ENCODE data around the gene POLH. TPM values are rescaled to one million over a fixed set of nuclear protein-coding genes. Genes with fewer than 3 reads are reported as not detected.
"Not testable (repeated sequence)": the region's sequence is repeated elsewhere in the genome, so short reads cannot be mapped to it uniquely, and the experiment has no call there.

Gene POLH
- total RNA-seq, 1 donor from 2014 or later: 22.2 TPM

DNA sequence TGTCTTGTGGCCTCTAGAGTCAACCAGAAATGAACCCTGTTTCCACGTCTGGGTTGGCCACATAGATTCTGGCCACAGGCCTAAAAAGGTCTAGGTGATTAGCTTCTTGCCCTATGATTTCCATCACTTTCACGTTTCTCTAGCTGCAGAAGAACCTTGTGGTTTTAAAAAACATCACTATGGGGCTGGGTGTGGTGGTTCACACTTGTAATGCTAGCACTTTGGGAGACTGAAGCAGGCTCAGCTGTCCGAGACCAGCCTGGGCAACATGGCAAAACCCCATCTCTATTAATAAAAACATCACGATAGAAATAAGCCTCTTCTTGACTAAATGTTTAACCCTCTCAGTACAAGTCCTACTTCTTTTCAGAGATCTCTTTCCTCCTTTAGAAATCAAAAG lies 31.5 kb upstream of the POLH start:
- Mint-ChIP-seq H3K4me3 (no peak overlapping the region), H3K27me3 (ENCODE audit: low read depth) (no peaks in the 10 kb centered on the region), H3K4me1 (no peaks in the 10 kb centered on the region), H3K9me3 (no peaks in the 10 kb centered on the region), H3K27ac (ENCODE audit: unreplicated experiment) (no peak overlapping the region), H3K36me3 (ENCODE audit: low read depth) (peaks cover 16% of the 10 kb centered on the region)
- DNase-seq (ENCODE audit: low read depth, low spot score): no peak
- TF ChIP-seq, protein P1, sequence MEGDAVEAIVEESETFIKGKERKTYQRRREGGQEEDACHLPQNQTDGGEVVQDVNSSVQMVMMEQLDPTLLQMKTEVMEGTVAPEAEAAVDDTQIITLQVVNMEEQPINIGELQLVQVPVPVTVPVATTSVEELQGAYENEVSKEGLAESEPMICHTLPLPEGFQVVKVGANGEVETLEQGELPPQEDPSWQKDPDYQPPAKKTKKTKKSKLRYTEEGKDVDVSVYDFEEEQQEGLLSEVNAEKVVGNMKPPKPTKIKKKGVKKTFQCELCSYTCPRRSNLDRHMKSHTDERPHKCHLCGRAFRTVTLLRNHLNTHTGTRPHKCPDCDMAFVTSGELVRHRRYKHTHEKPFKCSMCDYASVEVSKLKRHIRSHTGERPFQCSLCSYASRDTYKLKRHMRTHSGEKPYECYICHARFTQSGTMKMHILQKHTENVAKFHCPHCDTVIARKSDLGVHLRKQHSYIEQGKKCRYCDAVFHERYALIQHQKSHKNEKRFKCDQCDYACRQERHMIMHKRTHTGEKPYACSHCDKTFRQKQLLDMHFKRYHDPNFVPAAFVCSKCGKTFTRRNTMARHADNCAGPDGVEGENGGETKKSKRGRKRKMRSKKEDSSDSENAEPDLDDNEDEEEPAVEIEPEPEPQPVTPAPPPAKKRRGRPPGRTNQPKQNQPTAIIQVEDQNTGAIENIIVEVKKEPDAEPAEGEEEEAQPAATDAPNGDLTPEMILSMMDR (conservative IDR thresholded peaks at IDR 0.05): no peak

DNA sequence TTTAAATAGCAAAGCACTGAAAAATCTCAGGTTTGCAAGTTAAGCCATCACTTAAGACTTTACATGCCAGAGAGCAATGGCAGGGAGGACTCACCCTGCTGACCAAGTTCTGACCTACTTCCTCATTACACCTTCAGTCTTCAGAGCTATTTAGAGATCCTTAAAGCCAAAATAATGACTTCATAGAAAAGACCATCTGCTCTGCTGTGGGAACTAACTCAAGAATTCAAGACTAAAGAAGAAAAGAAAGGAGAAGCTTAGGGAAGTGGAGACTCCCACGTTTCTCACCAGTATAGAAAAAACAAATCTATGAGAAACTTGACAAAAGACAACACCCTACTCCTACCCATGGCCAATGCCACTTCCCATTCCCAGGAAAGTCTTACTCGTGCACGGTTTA lies 28.8 kb upstream of the POLH start:
- TF ChIP-seq, protein P1 (conservative IDR thresholded peaks at IDR 0.05): no peak
- no peaks in the 10 kb centered on the region for H3K4me1 Mint-ChIP-seq
- H3K9me3 Mint-ChIP-seq: no peaks in the 10 kb centered on the region
- no peaks in the 10 kb centered on the region for H3K27me3 Mint-ChIP-seq (ENCODE audit: low read depth)
- peaks cover 11% of the 10 kb centered on the region for H3K36me3 Mint-ChIP-seq (ENCODE audit: low read depth)
- no peak overlapping the region for H3K4me3 Mint-ChIP-seq
- DNase-seq (ENCODE audit: low read depth, low spot score): no peak
- H3K27ac Mint-ChIP-seq (ENCODE audit: unreplicated experiment): no peak overlapping the region

DNA sequence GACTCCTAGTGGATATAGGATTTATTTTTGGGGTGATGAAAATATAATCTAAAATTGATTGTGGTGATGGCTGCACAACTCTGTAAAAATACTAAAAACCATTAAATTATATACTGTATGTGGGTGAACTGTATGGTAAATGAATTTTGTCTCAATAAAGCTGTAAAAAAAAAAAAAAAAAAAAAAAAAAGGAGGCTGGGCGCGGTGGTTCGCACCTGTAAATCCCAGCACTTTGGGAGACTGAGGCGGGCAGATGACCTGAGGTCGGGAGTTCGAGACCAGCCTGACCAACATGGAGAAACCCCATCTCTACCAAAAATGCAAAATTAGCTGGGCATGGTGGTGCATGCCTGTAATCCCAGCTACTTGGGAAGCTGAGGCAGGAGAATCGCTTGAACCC lies 18.4 kb upstream of the POLH start:
- H3K27ac Mint-ChIP-seq (ENCODE audit: unreplicated experiment); H3K9me3 Mint-ChIP-seq; H3K4me1 Mint-ChIP-seq; H3K4me3 Mint-ChIP-seq; H3K36me3 Mint-ChIP-seq (ENCODE audit: low read depth); H3K27me3 Mint-ChIP-seq (ENCODE audit: low read depth); DNase-seq (ENCODE audit: low read depth, low spot score): not testable (repeated sequence)

DNA sequence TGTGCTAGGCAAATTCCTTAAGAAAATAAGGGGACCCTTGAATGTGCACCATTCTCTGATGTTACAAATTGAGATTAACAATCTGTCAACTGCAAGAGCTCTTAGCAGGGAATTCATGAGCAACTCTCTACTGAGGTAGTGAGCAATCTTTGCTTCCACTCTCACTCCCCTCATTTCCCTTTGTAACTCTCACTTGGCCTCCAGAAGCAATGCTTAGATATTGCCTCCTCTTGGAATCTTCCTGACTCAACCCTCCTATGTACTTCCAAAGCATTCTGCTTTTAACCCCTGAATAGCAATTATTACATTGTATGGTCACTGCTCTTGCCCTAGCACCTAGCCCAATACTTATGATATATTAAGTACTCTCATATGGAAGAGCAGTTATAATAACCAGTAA lies 16.7 kb upstream of the POLH start:
- no peak overlapping the region for H3K4me3 Mint-ChIP-seq
- no peaks in the 10 kb centered on the region for H3K4me1 Mint-ChIP-seq
- H3K36me3 Mint-ChIP-seq (ENCODE audit: low read depth): peaks cover 4% of the 10 kb centered on the region
- H3K27me3 Mint-ChIP-seq (ENCODE audit: low read depth): no peaks in the 10 kb centered on the region
- DNase-seq (ENCODE audit: low read depth, low spot score): no peak
- no peaks in the 10 kb centered on the region for H3K9me3 Mint-ChIP-seq
- TF ChIP-seq, protein P1 (conservative IDR thresholded peaks at IDR 0.05): no peak
- H3K27ac Mint-ChIP-seq (ENCODE audit: unreplicated experiment): no peak overlapping the region

DNA sequence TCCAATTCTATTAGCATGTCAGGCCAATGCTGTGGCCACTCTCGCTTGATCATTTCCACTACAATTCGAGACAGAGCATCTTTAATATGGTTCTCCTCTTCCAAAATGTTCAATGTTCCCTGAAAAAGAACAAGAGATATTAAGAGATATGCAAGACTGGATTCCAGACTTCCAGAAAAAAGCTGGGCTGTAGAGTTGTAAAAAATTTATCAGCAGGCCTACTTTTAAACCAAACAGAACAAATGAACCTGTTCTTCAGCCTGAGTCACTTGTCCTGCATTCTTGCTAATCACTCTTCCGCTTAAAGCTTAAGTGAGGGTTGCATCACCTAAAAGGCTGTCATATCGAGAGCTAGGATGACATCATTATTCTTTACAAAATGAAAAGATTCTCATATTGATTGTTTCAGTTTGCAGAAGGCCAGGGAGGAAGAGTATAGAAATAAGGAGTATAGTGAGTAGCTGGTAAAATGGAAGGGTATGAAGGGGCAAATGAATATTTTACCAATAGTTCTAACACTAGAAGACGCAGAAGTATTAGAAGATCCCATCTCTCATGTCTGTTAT lies 5.0 kb upstream of the POLH start:
- Mint-ChIP-seq H3K36me3 (ENCODE audit: low read depth) (peaks cover 6% of the 10 kb centered on the region), H3K4me1 (peaks cover 12% of the 10 kb centered on the region), H3K27ac (ENCODE audit: unreplicated experiment) (no peak overlapping the region), H3K9me3 (no peaks in the 10 kb centered on the region), H3K4me3 (peak overlapping the region; percentile 1), H3K27me3 (ENCODE audit: low read depth) (no peaks in the 10 kb centered on the region)
- DNase-seq (ENCODE audit: low read depth, low spot score): no peak
- TF ChIP-seq, protein P1 (conservative IDR thresholded peaks at IDR 0.05): no peak

DNA sequence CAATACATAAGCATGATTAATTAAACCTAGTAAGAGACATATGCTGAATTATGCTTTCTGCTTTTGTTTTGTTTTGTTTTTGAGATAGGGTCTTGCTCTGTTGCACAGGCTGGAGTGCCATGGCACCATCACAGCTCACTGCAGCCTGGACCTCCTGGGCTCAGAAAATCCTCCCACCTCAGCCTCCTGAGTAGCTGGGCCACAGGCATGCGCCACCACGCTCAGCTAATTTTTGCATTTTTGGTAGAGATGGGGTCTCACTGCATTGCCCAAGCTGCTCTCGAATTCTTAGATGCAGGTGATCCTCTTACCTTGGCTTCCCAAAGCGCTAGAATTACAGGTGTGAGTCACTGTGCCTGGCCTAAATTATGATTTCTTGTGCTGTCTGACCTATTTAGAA lies 4.0 kb upstream of the POLH start:
- Mint-ChIP-seq H3K9me3 (no peaks in the 10 kb centered on the region), H3K36me3 (ENCODE audit: low read depth) (peaks cover 6% of the 10 kb centered on the region), H3K4me3 (peak overlapping the region; percentile 9), H3K27me3 (ENCODE audit: low read depth) (no peaks in the 10 kb centered on the region), H3K4me1 (peaks cover 20% of the 10 kb centered on the region), H3K27ac (ENCODE audit: unreplicated experiment) (no peak overlapping the region)
- TF ChIP-seq, protein P1 (conservative IDR thresholded peaks at IDR 0.05): no peak
- DNase-seq (ENCODE audit: low read depth, low spot score): no peak
